ENCODE data around the gene SEMA5B.

The SEMA5B gene

DNA sequence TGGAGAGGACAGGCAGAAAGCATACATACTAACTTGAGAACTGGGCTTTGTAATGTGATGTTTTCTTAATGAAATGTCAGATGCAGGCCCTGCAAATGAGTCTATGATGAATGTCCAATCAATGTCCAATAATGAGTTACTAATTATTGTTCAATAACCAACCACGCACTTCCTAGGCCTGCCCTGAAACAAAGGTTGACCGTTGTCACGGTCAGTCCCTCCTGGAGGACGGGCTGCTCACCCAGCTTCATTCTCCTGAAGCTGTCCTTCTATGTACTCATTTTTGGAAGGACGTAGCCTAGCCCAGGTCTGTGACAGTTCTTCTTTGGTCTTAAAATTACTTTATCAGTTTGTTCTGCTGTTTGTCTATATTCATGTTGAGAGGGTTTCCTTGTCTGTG is 30.9 kb upstream of the SEMA5B start:
- TF ChIP-seq, protein P1, sequence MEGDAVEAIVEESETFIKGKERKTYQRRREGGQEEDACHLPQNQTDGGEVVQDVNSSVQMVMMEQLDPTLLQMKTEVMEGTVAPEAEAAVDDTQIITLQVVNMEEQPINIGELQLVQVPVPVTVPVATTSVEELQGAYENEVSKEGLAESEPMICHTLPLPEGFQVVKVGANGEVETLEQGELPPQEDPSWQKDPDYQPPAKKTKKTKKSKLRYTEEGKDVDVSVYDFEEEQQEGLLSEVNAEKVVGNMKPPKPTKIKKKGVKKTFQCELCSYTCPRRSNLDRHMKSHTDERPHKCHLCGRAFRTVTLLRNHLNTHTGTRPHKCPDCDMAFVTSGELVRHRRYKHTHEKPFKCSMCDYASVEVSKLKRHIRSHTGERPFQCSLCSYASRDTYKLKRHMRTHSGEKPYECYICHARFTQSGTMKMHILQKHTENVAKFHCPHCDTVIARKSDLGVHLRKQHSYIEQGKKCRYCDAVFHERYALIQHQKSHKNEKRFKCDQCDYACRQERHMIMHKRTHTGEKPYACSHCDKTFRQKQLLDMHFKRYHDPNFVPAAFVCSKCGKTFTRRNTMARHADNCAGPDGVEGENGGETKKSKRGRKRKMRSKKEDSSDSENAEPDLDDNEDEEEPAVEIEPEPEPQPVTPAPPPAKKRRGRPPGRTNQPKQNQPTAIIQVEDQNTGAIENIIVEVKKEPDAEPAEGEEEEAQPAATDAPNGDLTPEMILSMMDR (IDR thresholded peaks at IDR 0.05; ENCODE audit: low read depth, low read length, missing control alignments): no peak
- no peak for DNase-seq (ENCODE audit: extremely low read depth, low read depth)
- no peak overlapping the region for H3K4me3 ChIP-seq (replicated peaks; ENCODE audit: low read depth, low read length)

DNA sequence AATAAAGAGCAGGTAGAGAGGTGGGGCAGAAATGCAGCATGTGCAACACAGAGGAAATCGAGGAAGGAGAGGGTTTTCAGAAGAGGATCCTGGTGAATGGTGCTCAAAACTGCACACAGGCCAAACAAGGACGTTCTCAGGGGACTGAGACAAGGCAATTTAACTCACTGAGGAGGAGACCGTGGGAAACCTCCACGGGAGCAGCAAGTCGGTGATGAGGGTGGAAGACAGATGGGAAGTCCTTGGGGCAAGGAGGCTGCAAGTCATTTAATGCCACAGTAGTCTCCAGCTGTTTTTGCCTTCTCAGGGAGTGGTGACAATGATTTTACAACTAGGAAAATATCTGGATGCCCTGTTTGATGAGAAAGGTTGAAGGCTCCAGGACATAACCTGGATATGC is 27.8 kb upstream of the SEMA5B start:
- DNase-seq (ENCODE audit: extremely low read depth, low read depth): no peak
- TF ChIP-seq, protein P1 (IDR thresholded peaks at IDR 0.05; ENCODE audit: low read depth, low read length, missing control alignments): no peak
- no peak overlapping the region for H3K4me3 ChIP-seq (replicated peaks; ENCODE audit: low read depth, low read length)

DNA sequence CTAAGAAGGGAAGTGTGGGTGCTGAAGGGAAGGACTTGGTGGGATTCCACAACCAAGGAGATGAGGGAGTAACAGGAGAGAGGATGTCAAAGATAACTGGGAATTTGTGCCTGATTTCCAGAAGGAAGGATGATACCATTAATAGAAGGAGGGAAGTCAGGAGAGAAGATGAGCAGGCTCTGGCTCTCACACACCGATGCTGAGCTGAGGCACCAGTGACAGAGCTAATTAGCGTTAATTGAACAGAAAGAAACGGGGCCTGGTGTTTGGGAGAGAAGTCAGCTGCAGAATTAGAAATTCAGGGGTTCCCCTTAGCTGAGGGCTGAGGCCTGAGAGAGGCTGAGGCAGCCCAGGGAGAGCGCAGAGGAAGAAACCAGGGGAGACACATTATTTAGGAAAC is 27.4 kb upstream of the SEMA5B start:
- no peak overlapping the region for H3K4me3 ChIP-seq (replicated peaks; ENCODE audit: low read depth, low read length)
- DNase-seq (ENCODE audit: extremely low read depth, low read depth): no peak
- TF ChIP-seq, protein P1 (IDR thresholded peaks at IDR 0.05; ENCODE audit: low read depth, low read length, missing control alignments): no peak

DNA sequence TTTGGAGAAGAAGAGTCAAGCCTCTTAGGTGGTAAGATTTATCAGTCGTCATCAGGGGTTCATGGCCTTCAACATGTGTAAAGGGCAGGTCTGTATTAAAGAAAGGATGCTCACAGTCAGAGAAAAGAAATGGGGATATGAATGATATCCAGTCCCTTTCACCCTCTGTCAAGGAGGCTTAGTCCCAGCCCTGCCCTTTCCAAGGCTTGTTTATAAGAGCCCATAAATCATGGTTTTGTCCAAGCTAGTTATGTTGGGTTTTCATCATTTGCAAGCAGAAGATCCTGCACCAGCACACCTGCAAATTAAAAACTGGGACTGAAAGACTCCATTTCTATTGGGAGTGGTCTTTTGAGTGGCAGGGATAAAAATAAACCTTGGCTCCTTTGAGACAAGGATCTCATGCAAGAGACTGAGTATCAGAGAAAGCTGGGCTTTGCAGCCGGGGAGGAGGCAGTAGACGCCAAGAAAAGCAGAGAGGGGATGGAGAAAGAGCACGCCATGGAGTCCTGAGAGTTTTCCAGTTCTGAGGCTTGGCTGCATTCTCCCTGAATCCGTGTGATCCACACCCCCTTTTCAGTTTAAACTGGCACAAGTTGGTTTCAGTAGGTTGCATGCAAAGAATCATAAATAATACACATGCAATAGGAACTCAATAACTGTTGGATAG is 26.7 kb upstream of the SEMA5B start:
- DNase-seq (ENCODE audit: extremely low read depth, low read depth): no peak
- TF ChIP-seq, protein P1 (IDR thresholded peaks at IDR 0.05; ENCODE audit: low read depth, low read length, missing control alignments): no peak
- no peak overlapping the region for H3K4me3 ChIP-seq (replicated peaks; ENCODE audit: low read depth, low read length)

DNA sequence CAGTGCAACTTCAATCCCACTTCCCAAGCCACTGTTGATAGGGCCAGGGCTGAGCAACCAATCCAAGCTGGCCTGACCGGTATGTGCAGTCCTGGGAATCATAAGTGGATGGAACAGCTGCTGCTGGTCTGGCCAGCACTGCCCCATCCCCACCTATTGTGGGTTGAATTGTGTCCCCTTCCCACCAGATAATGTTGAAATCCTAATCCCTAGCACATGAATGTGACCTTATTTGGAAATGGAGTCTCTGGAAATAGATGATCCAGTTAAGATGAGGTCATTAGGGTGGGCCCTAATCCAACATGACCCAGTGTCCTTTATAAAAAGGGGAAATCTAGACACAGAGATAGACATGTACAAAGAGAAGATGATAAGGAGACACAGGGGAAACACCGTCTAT is 25.5 kb upstream of the SEMA5B start:
- TF ChIP-seq, protein P1 (IDR thresholded peaks at IDR 0.05; ENCODE audit: low read depth, low read length, missing control alignments): no peak
- no peak for DNase-seq (ENCODE audit: extremely low read depth, low read depth)
- H3K4me3 ChIP-seq (replicated peaks; ENCODE audit: low read depth, low read length): no peak overlapping the region

DNA sequence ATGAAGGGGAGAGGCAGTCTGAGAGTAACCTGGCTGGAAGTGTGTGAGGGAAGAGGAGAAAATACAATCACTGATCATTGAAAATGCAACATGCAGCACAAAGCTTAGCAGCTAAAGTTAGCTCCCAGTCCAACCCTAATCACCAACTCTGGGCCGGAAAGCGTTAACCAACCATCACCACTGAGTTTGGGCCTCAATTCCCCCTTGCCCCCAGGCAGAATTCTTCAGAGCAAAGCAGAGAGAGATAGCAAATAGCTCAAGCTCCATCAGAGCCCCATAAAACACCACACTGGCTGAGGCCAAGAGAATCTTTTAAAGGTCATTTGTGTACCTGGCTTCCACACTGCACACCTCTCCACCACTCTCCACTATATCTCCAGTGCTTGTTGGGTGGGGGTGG is 23.1 kb upstream of the SEMA5B start:
- TF ChIP-seq, protein P1 (IDR thresholded peaks at IDR 0.05; ENCODE audit: low read depth, low read length, missing control alignments): no peak
- DNase-seq (ENCODE audit: extremely low read depth, low read depth): no peak

More for the DNA sequence above, 23.1 kb upstream of the SEMA5B start:
- H3K4me3 ChIP-seq (replicated peaks; ENCODE audit: low read depth, low read length): no peak overlapping the region

Measured in HFF-Myc (cell line).